BJ (cell line): ENCODE measurements around the gene CD69. TPM values are rescaled to one million over a fixed set of nuclear protein-coding genes. Genes with fewer than 3 reads are reported as not detected.

Source experiments
- CTCF ChIA-PET: fragments of 350-600 bp; formaldehyde crosslinking; extraction: SDS; loops from one replicate; lab custom pipeline; 2021; ENCODE audit warnings: antibody characterized with exemption, inconsistent platforms; lab: Yijun Ruan, JAX
- POLR2A ChIA-PET: fragments of 300-600 bp; sonication (Branson Sonifier 250); formaldehyde crosslinking; extraction: SDS; loops from one replicate; lab custom pipeline; 2021; ENCODE audit warnings: antibody characterized with exemption; lab: Charles Lee
- DNase-seq: peaks from one replicate; pipeline ENCODE4 v3.0.0-alpha.2; 2011; ENCODE audit warnings: low read depth
- H3K27me3 ChIP-seq: 2 replicates; pipeline ENCODE4 v1.6.0; 2011; ENCODE audit warnings: low read length; ENCODE audit not compliant: control insufficient read depth, insufficient read depth
- H3K36me3 ChIP-seq: 2 replicates; pipeline ENCODE4 v1.5.1; 2011; ENCODE audit warnings: low read length; ENCODE audit not compliant: control insufficient read depth, insufficient read depth
- H3K4me3 ChIP-seq: 2 replicates; pipeline ENCODE4 v1.5.1; 2011; ENCODE audit warnings: low read depth, mild to moderate bottlenecking, control low read depth, low read length
- polyA plus RNA-seq: library from polyadenylated mRNA; depleted of rRNA; stranded (reverse); fragments of >200 nt; gene quantifications from 2 replicates; pipeline ENCODE4 v1.2.3, GENCODE V29; 2011
- TF ChIP-seq, protein P1 (sequence below): IDR thresholded peaks from 2 replicates; pipeline ENCODE4 v1.5.1; 2011; ENCODE audit warnings: low read depth, mild to moderate bottlenecking, control low read depth, inconsistent platforms, low read length, moderate library complexity; ENCODE audit not compliant: insufficient read depth

Gene CD69
- polyA plus RNA-seq, 1 experiment: not detected

GRCh38 chr12:9782547-9783382, 22.1 kb upstream of the CD69 start:
- DNase-seq: no peak
- ChIA-PET POLR2A (no interaction called here), CTCF (interaction anchor here (1.4 to 2.3 kb wide), 2 partner anchors 32 to 34 kb away, joined by 5 to 6 read pairs; no protein-coding TSS in a partner anchor)
- Histone ChIP-seq H3K36me3 (no peaks in the 10 kb centered on the region), H3K27me3 (no peaks in the 10 kb centered on the region), H3K4me3 (no peak overlapping the region)
- TF ChIP-seq, protein P1, sequence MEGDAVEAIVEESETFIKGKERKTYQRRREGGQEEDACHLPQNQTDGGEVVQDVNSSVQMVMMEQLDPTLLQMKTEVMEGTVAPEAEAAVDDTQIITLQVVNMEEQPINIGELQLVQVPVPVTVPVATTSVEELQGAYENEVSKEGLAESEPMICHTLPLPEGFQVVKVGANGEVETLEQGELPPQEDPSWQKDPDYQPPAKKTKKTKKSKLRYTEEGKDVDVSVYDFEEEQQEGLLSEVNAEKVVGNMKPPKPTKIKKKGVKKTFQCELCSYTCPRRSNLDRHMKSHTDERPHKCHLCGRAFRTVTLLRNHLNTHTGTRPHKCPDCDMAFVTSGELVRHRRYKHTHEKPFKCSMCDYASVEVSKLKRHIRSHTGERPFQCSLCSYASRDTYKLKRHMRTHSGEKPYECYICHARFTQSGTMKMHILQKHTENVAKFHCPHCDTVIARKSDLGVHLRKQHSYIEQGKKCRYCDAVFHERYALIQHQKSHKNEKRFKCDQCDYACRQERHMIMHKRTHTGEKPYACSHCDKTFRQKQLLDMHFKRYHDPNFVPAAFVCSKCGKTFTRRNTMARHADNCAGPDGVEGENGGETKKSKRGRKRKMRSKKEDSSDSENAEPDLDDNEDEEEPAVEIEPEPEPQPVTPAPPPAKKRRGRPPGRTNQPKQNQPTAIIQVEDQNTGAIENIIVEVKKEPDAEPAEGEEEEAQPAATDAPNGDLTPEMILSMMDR: no peak

DNA sequence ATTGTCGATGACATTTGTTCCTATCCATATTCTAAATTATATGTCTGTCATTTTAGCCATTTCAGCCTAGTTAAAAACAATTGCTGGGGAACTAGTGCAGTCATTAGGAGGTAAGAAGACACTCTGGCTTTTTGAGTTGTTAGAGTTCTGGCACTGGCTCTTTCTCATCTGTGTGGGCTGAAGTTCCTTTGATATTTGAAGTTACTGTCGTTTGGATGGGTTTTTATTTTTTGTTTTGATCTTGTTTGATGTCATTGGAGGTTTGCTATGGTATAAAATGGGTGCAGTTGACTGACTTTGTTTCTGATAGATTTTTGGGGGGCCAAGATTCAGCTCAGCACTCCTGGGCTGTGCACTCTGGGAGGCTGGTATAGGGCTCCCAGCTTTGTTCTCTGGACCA, 20.7 kb upstream of the CD69 start:
- Histone ChIP-seq H3K36me3 (no peaks in the 10 kb centered on the region), H3K27me3 (no peaks in the 10 kb centered on the region), H3K4me3 (no peak overlapping the region)
- CTCF ChIA-PET: interaction anchor here (0.6 kb wide), 2 partner anchors 31 to 32 kb away, joined by 3 to 4 read pairs; no protein-coding TSS in a partner anchor
- no peak for DNase-seq
- TF ChIP-seq, protein P1: no peak
- POLR2A ChIA-PET: no interaction called here

GRCh38 chr12:9779209-9779608, 18.5 kb upstream of the CD69 start:
- ChIA-PET CTCF (interaction anchor here (1.4 to 1.8 kb wide), 2 partner anchors 28 to 30 kb away, joined by 3 to 7 read pairs; no protein-coding TSS in a partner anchor), POLR2A (no interaction called here)
- H3K36me3 ChIP-seq: no peaks in the 10 kb centered on the region
- H3K4me3 ChIP-seq: no peak overlapping the region
- H3K27me3 ChIP-seq: no peaks in the 10 kb centered on the region
- DNase-seq: no peak
- TF ChIP-seq, protein P1: no peak

DNA sequence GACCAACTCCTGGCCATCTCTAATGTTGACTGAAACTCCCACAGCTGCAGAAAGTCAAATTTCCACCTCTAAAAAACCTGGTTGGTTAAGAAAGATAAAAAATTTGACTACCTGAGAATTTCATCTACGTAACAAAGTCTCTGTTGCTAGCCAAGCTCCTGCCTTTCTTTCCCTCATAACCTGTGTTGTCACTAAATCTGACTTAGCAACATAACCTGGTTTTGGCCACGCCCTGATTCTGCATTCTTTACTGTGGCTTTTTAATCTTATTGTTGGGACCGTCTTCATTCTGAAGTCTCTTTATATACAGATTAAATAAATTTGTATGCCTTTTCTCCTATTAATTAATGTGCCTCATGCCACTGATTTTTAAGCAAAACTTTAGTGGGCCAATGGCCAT, 16.1 kb upstream of the CD69 start:
- POLR2A ChIA-PET: no interaction called here
- TF ChIP-seq, protein P1: no peak
- CTCF ChIA-PET: no interaction called here

DNA sequence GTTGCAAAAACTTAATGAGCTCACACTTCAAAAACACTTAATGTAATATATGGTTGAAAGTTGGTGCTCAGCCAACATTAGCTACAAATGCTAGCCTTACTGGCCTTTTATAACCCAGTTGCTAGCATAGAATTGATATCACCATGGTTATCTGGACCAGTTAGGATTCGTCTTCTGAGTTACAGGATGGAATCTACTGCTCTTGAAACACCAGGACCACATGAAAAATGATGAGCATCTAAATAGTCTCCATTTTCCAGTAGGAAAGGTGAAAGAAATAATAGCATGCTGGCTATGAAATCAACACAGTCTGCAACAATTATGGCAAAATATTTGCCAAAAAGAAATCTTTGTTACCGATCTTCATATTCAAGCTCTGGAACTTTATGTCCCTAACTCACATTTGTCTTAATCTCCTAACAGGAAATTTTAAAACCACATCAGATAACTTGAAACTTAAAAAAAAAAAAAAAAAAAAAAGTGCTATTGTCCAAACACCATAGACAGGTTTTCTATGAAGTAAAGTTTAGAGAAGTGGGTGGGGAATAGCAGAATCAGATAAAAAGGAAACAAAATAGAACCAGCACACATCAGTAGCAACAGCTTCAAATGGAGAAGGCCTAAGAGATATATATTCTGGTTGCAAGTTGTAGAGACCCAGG, 12.6 kb upstream of the CD69 start:
- TF ChIP-seq, protein P1: no peak
- no peaks in the 10 kb centered on the region for H3K27me3 ChIP-seq
- H3K4me3 ChIP-seq: no peak overlapping the region
- no peak for DNase-seq
- ChIA-PET CTCF (interaction anchor here (2.4 kb wide), 1 partner anchor 23 kb away, joined by 15 read pairs; no protein-coding TSS in a partner anchor), POLR2A (no interaction called here)
- H3K36me3 ChIP-seq: no peaks in the 10 kb centered on the region

More for the DNA sequence above, 16.1 kb upstream of the CD69 start:
- Histone ChIP-seq H3K4me3 (no peak overlapping the region), H3K36me3 (no peaks in the 10 kb centered on the region), H3K27me3 (no peaks in the 10 kb centered on the region)
- DNase-seq: no peak
